Right renal cortex interstitium (tissue), 3 donors: ENCODE measurements around the gene LPCAT1. TPM values are rescaled to one million over a fixed set of nuclear protein-coding genes. Genes with fewer than 3 reads are reported as not detected.
"Not testable (repeated sequence)": the region's sequence is repeated elsewhere in the genome, so short reads cannot be mapped to it uniquely, and the experiment has no call there.

ENCODE experiments used
- DNase-seq, 3 donors: peaks; one replicate each; pipeline ENCODE4 v3.0.0-alpha.2; 2013; ENCODE audit warnings: low read depth in 3 of 3, low spot score in 2 of 3
- polyA plus RNA-seq, 3 donors: library from polyadenylated mRNA; unstranded; fragments of 120-200 nt; gene quantifications; one replicate each; pipeline ENCODE4 v1.2.1, GENCODE V29; 2013; ENCODE audit not compliant: insufficient read length in 3 of 3

Gene LPCAT1
- polyA plus RNA-seq, 3 donors: 37.5 to 48.9 (median 43.4) TPM

DNA sequence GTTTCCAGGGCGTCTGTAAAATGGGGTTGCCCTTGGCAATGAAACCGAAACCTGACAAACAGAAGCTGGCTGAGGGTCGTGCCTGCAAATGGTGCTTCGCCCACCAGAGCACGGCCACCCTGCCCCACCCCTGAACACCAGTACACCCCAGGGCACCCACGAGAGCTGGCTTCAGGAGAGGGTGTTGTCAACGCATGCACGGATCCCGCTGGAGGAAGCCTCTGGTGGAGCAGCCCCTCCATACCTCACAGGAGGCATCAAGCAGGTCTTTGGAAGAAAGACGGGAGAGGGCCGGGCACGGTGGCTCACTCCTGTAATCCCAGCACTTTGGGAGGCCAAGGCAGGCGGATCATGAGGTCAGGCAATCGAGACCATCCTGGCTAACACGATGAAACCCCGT lies 87.1 kb downstream of the LPCAT1 start:
- no peak for DNase-seq

DNA sequence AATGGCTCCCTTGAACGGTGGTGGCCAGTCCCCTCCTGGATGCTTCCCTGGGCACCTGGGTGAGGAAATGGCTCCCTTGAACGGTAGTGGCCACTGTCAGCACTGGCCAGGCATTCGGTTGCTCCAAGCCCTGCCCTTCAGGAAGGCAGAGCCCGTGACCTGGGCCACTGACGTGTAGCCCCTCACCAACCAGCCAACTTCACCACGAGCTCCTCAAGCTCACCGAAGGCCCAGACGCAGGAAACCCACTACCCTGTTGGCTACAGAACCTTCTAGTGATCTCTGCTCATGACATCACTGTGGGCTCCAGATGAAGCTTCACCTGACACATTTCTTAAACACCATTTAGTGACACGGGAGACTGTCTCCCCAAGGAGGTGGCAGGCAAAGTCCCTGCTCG lies 87.7 kb downstream of the LPCAT1 start:
- no peak for DNase-seq

GRCh38 chr5:1435369-1435768 lies 88.4 kb downstream of the LPCAT1 start:
- no peak for DNase-seq

GRCh38 chr5:1432296-1432695 lies 91.5 kb downstream of the LPCAT1 start:
- no peak for DNase-seq

- no peak for DNase-seq
These were observed 91.9 kb downstream of the LPCAT1 start for GRCh38 chr5:1431896-1432295.

DNA sequence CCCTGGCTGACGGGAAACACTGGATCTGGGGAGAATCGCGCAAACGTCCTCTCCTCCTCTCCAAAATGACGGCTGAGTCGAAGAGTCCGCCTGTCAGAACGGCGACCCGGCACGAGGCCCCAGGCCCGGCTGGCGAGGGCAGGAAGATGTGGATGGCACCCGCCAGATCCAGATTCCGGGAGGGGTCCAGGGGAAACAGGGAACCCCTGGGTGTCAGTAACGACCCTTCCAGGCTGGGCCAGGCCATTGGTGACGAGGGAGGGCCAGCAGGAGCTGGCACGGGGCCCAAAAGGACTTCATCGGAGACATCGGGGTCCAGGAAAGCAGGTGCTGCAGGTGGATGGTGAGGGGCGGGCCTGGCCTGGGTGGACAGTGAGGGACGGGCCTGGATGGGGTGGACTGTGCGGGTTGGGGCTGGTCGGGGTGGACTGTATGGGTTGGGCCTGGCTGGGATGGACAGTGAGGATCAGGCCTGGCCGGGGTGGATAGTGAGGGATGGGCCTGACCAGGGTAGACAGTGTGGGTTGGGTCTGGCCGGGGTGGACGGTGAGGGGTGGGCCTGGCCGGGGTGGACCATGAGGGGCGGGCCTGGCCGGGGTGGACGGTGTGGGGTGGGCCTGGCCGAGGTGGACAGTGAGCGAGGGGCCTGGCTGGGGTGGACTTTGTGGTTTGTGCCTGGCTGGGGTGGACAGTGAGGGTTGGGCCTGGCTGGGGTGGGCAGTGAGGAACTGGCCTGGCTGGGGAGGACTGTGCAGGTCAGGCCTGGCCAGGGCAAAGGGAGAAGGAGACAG lies 92.5 kb downstream of the LPCAT1 start:
- no peak for DNase-seq

- DNase-seq: no peak
These were observed 93.5 kb downstream of the LPCAT1 start for GRCh38 chr5:1430121-1430795.

DNA sequence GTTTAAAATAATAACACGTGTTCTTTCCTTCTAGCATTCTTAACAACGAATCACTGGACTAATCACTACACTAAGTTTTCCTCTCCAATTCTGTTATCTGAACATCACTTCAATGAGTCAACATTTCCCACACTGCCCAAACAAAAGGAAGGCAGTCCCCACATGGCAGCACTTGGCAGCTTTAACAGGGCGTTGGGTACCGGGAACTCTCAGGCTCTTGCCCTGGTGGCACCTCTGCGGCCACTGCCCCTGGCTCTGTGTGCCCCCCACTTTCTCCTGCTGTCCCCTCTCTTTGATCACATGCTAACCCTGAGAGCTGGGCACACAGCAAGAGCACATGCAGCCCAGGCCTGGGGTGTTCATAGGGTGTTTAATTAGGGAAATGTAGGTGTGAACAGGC lies 94.3 kb downstream of the LPCAT1 start:
- no peak for DNase-seq

- no peak for DNase-seq
These were observed 94.7 kb downstream of the LPCAT1 start for GRCh38 chr5:1429066-1429465.

DNA sequence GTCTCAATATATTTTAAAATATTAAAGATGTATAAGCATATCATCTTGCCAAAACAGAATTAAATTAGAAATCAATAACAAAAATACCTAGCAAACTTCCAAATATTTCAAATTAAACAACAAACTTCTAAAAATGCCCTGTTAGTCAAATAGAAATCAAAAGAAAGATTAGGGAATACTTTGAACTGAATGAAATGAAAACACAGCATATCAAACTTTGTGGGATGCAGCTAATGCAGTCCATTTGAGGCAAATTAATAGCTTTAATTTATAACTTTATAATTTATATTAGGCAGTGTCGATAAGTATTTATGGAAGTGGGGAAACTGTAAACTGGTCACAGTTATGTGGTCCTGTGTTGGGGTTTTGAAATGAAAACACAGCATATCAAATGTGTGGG lies 95.7 kb downstream of the LPCAT1 start:
- DNase-seq: no peak

DNA sequence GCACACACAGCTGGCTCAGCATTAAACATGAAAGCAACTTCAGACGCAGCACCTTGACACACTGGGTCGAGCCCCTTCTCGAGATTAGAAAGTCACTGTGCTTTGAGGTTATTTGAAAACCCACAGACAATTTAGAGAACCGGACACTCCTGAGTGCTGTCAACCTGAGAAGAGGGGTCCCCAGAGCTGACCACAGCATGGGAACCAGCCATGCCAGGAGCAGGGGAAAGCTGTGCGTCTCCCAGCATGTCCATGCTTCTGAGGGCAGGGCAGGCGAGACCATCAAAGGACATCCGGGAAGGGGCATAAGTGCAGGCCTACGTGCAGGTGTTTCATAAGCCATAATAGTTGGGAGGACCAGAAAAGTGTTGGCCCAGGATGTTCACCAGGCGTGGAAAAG lies 99.0 kb downstream of the LPCAT1 start:
- no peak for DNase-seq

DNA sequence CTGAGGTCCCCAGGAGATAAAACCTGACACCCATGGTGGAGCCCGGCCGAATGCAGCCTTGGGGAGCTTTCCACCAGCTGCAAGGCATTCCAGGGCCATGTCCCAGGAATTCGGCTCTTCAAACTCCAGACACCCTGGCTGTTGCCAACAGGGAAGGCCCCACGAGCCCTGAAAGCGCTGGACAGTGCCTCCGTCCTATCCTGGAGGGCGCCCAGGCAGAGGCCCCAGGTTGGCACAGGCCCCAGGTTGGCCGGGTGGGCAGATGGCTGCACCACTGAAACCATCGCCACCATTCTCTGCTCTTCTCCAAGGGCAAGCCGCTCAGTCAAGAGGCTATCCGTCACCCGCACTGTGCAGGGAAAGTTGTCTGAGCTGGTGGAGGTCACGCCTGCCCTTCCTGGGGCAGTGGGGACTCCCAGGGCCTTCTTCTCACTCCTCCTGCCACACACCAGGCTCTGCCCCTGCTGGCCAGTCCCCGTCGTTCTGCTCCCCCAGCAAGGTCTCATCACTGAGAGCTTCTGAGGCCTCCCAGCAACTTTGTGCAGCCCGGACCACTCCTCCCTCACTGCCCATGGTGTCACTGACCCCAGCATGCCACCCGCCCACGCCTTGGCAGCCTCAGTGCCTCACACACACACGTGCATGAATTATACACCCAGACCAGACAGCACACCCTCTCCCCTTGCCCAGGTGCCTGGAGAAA lies 99.7 kb downstream of the LPCAT1 start:
- no peak for DNase-seq

DNA sequence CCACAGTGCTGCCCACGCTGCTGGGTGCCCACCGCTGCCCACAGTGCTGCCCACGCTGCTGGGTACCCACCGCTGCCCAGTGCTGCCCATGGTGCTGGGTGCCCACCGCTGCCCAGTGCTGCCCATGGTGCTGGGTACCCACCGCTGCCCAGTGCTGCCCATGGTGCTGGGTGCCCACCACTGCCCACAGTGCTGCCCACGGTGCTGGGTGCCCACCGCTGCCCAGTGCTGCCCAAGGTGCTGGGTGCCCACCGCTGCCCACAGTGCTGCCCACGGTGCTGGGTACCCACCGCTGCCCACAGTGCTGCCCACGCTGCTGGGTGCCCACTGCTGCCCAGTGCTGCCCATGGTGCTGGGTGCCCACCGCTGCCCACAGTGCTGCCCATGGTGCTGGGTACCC lies 101.2 kb downstream of the LPCAT1 start:
- not testable (repeated sequence) for DNase-seq

DNA sequence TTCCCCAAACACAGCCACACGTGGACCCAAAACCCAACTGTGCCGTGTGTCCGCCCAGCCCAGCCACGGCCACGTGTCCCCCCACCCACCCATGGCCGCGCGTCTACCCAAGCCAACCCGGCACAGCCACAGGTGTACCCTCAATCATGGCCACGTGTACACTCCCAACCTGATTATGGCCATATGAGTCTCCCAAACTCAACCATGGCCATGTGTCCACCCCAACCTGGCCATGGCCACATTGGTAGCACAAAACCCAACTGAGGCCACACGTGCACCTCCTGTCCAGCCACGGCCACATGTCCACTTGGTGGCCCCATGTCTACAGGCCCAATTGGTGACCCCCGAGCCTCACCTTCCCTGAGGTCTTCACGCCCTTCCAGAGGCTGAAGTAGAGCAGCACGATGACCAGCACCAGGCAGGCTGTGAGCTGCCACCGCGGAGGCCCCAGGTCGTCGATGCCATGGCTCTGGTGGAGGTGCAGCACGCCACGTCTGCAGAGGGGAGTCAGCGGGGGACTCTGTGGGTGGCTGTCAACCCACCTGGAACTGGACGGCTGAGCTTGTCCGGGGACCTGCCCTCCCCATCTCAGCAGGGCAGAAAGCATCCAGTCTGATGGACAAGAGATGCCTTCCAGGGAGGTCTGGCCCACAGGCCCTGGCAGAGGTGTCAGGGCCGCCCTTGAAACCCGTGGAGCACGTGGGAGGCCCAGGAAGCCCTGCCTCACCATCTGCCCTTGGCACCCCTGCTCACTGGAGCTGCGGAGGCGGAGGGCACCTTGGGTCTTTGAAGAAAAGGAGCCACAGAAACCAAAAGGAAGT lies 102.0 kb downstream of the LPCAT1 start:
- no peak for DNase-seq

- no peak for DNase-seq
These were observed 103.3 kb downstream of the LPCAT1 start for GRCh38 chr5:1420211-1421195.

GRCh38 chr5:1419476-1420210 lies 104.1 kb downstream of the LPCAT1 start:
- no peak for DNase-seq

- DNase-seq: no peak
These were observed 104.9 kb downstream of the LPCAT1 start for GRCh38 chr5:1418921-1419280.

GRCh38 chr5:1418238-1418920 lies 105.4 kb downstream of the LPCAT1 start:
- DNase-seq: no peak
